Adrenal gland (tissue), 5 donors: ENCODE measurements around the gene AOPEP.

ENCODE experiments used
- CTCF ChIP-seq, 6 experiments: fragments of 450-650 bp in 4 of 6; fragments of 200-600 bp in 2 of 6; sonication (generic) in 1 of 6; IDR thresholded peaks; 1 replicate in 5 of 6; 2 replicates in 1 of 6; pipeline versions ENCODE4 v1.5.1 to v1.8.0; 2016 to 2021; ENCODE audit warnings: antibody characterized with exemption in 6 of 6, mild to moderate bottlenecking in 2 of 6, moderate library complexity in 1 of 6
- POLR2A ChIP-seq, 2 donors: fragments of 450-650 bp; IDR thresholded peaks; one replicate each; pipeline ENCODE4 v1.6.1; 2017; ENCODE audit warnings: antibody characterized with exemption in 2 of 2, mild to moderate bottlenecking in 2 of 2, moderate library complexity in 1 of 2
- donor health status: DM: no; HTN: no; CAD: no.

GRCh38 chr9:95071450-95071849 is 345.0 kb downstream of the AOPEP start:
- TF ChIP-seq CTCF (IDR thresholded peaks at IDR 0.05) (no peak), POLR2A (IDR thresholded peaks at IDR 0.05) (no peak)
